Gastrocnemius medialis (tissue), 4 donors: ENCODE data around the gene GALNT18. TPM values are rescaled to one million over a fixed set of nuclear protein-coding genes. Genes with fewer than 3 reads are reported as not detected.

ENCODE experiments used
- ATAC-seq, 2 donors: fragments of 150-250 bp; one replicate each; pipeline ENCODE4 v1.9.1; 2016
- DNase-seq, 2 donors: peaks; one replicate each; pipeline ENCODE4 v3.0.0-alpha.2; 2019
- H3K27ac ChIP-seq, 4 donors: fragments of 200-600 bp; sonication (generic); 1 replicate in 1 of 4; 2 replicates in 3 of 4; pipeline ENCODE4 v1.5.1; 2016 to 2018; ENCODE audit warnings: mild to moderate bottlenecking in 2 of 4, moderate library complexity in 1 of 4
- H3K27me3 ChIP-seq, 3 donors: fragments of 200-600 bp; sonication (generic) in 2 of 3; 1 replicate in 1 of 3; 2 replicates in 2 of 3; pipeline versions ENCODE4 v1.5.1 to v1.6.0; 2016 to 2019; ENCODE audit warnings: mild to moderate bottlenecking in 1 of 3, moderate library complexity in 1 of 3
- H3K36me3 ChIP-seq, 2 donors: fragments of 200-600 bp; sonication (generic) in 1 of 2; one replicate each; pipeline ENCODE4 v1.5.1; 2017 to 2018
- H3K4me1 ChIP-seq, 2 donors: fragments of 200-600 bp; sonication (generic) in 1 of 2; one replicate each; pipeline ENCODE4 v1.5.1; 2016 to 2017; ENCODE audit warnings: mild to moderate bottlenecking in 2 of 2
- H3K4me3 ChIP-seq, 4 donors: fragments of 200-600 bp; sonication (generic) in 3 of 4; 1 replicate in 1 of 4; 2 replicates in 3 of 4; pipeline ENCODE4 v1.5.1; 2016 to 2019; ENCODE audit warnings: mild to moderate bottlenecking in 2 of 4
- H3K9me3 ChIP-seq, 3 donors: fragments of 200-600 bp; sonication (generic) in 2 of 3; 1 replicate in 1 of 3; 2 replicates in 2 of 3; pipeline ENCODE4 v1.5.1; 2016 to 2019
- CTCF ChIP-seq, 5 experiments: fragments of 450-650 bp in 3 of 5; fragments of 200-600 bp in 2 of 5; sonication (generic) in 2 of 5; IDR thresholded peaks in 4 of 5; conservative IDR thresholded peaks in 1 of 5; 1 replicate in 4 of 5; 2 replicates in 1 of 5; pipeline ENCODE4 v1.5.1; 2016 to 2019; ENCODE audit warnings: antibody characterized with exemption in 5 of 5, mild to moderate bottlenecking in 3 of 5, moderate library complexity in 3 of 5
- POLR2A ChIP-seq, 2 donors: fragments of 450-650 bp; IDR thresholded peaks; one replicate each; pipeline ENCODE4 v1.6.1; 2017; ENCODE audit warnings: antibody characterized with exemption in 2 of 2, mild to moderate bottlenecking in 2 of 2, moderate library complexity in 2 of 2
- in situ Hi-C, 4 donors: fragments of 200-750 bp; cut with MboI; loops; one replicate each; pipeline versions ENCODE4 v1.15.0 to v1.8.0; 2017; ENCODE audit warnings: low sequenced_read_pairs in 4 of 4
- intact Hi-C: fragments of 100-400 bp; cut with DNase I; formaldehyde crosslinking; loops from one replicate; pipeline ENCODE4 v1.15.1; 2023; ENCODE audit warnings: low total_unique reads
- total RNA-seq, 4 donors: library from RNA; depleted of rRNA; stranded (reverse); fragments of >200 nt; gene quantifications; one replicate each; pipeline versions ENCODE4 v1.1.0 to v1.2.3, GENCODE V29; 2016

The GALNT18 gene
- total RNA-seq, 4 donors from 2014 or later = 10.5 to 29.2 (median 11.2) TPM

GRCh38 chr11:11504071-11504470, 117.7 kb downstream of the GALNT18 start:
- Histone ChIP-seq H3K27me3 (no peaks in the 10 kb centered on the region), H3K4me1 (peaks cover 3 to 6% of the 10 kb centered on the region in 2 donors), H3K36me3 (no peaks in the 10 kb centered on the region), H3K27ac (no peak overlapping the region), H3K9me3 (no peaks in the 10 kb centered on the region), H3K4me3 (no peak overlapping the region)
- intact Hi-C loops = no loop called here
- ATAC-seq = no peak
- in situ Hi-C loops = no loop called here
- no peak for DNase-seq
- TF ChIP-seq POLR2A (IDR thresholded peaks at IDR 0.05) (no peak), CTCF (IDR thresholded peaks at IDR 0.05 in 4 of 5, conservative IDR thresholded peaks at IDR 0.05 in 1 of 5) (no peak)

GRCh38 chr11:11502263-11502861, 119.4 kb downstream of the GALNT18 start:
- no peak overlapping the region for H3K4me3 ChIP-seq
- H3K27me3 ChIP-seq = no peaks in the 10 kb centered on the region
- H3K36me3 ChIP-seq = no peaks in the 10 kb centered on the region
- peaks cover 3 to 7% of the 10 kb centered on the region in 2 donors for H3K4me1 ChIP-seq
- no peak for DNase-seq
- in situ Hi-C loops (no loop called here), intact Hi-C loops (no loop called here)
- TF ChIP-seq CTCF (IDR thresholded peaks at IDR 0.05 in 4 of 5, conservative IDR thresholded peaks at IDR 0.05 in 1 of 5) = no peak
- no peak for TF ChIP-seq POLR2A (IDR thresholded peaks at IDR 0.05)
- no peaks in the 10 kb centered on the region for H3K9me3 ChIP-seq
- H3K27ac ChIP-seq = no peak overlapping the region
- ATAC-seq = no peak

GRCh38 chr11:11501546-11502262, 120.1 kb downstream of the GALNT18 start:
- Histone ChIP-seq H3K4me1 (peaks cover 3 to 4% of the 10 kb centered on the region in 2 donors), H3K27ac (no peak overlapping the region), H3K4me3 (no peak overlapping the region), H3K36me3 (no peaks in the 10 kb centered on the region), H3K27me3 (no peaks in the 10 kb centered on the region), H3K9me3 (no peaks in the 10 kb centered on the region)
- ATAC-seq = no peak
- no peak for DNase-seq
- in situ Hi-C loops = no loop called here
- intact Hi-C loops = no loop called here
- TF ChIP-seq POLR2A (IDR thresholded peaks at IDR 0.05) (no peak), CTCF (IDR thresholded peaks at IDR 0.05 in 4 of 5, conservative IDR thresholded peaks at IDR 0.05 in 1 of 5) (no peak)

- ATAC-seq = no peak
- intact Hi-C loops (no loop called here), in situ Hi-C loops (no loop called here)
- Histone ChIP-seq H3K4me1 (peaks cover 3% of the 10 kb centered on the region in 2 donors), H3K36me3 (no peaks in the 10 kb centered on the region), H3K9me3 (no peaks in the 10 kb centered on the region), H3K4me3 (no peak overlapping the region), H3K27me3 (no peaks in the 10 kb centered on the region), H3K27ac (no peak overlapping the region)
- TF ChIP-seq POLR2A (IDR thresholded peaks at IDR 0.05) (no peak), CTCF (IDR thresholded peaks at IDR 0.05 in 4 of 5, conservative IDR thresholded peaks at IDR 0.05 in 1 of 5) (no peak)
- no peak for DNase-seq
These were observed 120.9 kb downstream of the GALNT18 start for GRCh38 chr11:11500744-11501487.
